A172 (cell line): ENCODE data around the gene ADARB2. TPM values are rescaled to one million over a fixed set of nuclear protein-coding genes. Genes with fewer than 3 reads are reported as not detected.

Source experiments
- DNase-seq: peaks from one replicate; pipeline ENCODE4 v3.0.0-alpha.2; 2015; ENCODE audit warnings: low spot score
- total RNA-seq: library from RNA; depleted of rRNA; stranded (reverse); fragments of >200 nt; shearing (Covaris generic); gene quantifications from 2 replicates; pipeline ENCODE4 v1.2.3, GENCODE V29; 2014

The ADARB2 gene
- total RNA-seq, 1 experiment from 2014 or later: 1.2 TPM

DNA sequence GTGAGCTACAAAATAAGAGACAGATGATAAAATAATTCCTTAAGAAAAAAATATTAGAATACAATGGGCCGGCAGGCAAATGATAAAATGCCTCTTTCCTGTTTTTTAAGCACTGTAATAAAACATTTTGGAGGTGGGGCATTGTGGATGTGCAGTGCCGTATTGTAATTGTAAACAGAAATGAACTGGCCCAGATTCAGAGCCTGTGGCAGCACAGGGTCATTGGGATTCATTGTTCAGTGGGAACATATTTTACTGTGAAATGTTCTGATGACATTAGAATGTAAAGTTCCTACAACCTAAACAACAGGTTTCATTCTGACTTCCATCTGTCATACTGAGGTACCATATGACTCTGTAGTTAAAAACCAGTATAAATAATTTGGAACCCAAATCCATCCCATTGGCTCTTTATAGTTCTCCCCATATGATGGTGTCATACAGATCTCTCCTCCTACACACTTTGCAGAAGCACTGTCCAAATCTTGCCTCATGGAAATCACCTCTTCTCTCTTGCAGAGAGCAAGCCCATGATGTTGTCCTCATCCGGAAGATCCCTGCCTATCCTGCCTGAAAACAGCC is 416.5 kb downstream of the ADARB2 start:
- no peak for DNase-seq

DNA sequence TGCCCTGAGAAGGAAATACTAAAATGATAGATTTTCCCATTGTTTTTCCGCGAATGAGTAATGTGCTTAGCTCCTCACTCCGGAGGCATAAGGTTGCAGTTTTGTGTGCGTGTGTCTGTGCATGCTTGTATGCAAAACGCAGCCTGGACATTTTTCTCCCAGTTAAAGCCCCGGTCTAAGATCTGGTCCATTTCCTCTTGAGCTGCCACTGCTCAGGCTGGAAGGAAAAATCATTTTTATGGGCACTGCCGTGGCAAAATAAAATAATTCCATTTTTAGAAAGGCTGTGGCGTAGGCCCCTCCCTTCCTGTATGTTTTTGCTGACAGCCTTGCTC is 420.5 kb downstream of the ADARB2 start:
- DNase-seq: no peak

DNA sequence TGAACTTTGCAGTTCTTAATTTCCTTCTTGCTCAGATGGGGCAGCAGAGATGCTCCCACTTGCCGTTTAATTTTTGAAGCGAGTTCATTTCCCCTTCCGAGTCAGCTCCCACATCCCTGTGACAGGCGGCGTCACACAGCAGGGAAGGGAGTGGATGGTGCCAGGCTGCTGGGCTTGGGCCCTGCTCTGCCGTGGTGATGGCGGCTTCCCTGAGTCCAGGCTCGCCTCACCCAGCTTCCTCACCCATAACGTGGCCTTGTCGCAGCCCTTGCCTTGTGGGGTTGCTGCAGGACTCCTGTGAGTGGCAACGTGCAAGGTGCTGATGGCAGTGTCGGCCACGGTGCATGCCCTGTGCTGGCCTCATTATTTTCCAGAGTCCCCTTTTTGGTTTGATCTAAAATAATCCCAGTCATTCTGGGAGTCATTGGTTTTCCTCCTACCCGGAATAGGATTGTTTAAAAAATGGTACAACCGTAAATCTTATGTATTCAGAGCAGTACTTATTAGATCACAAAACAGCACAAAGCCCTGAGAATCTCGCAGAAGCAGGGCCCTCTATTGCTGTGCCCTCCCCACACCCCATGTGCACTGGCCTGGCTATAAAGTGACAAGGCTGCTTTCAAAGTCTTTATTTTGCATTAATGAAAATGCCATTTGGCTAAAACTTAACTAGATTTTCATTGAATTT is 421.1 kb downstream of the ADARB2 start:
- DNase-seq: no peak

DNA sequence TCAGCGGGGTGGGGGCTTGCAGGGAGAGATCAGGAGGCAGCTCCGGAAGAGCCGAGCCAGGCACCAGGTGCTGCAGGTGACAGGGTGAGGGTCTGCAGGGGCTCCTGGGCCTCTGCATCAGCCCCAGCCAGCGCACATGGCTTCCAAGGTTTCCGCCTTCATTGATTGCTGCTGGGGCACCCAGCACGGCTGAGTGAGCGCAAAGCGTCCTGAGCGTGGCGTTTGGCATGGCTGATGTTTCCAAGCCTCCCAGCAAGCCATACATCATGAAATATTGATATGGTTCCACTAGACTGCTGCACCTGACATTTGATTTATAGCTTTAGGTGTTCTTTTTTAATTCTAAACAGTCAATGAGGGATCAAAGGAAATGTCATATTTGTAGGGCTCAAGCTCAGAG is 422.1 kb downstream of the ADARB2 start:
- DNase-seq: no peak

DNA sequence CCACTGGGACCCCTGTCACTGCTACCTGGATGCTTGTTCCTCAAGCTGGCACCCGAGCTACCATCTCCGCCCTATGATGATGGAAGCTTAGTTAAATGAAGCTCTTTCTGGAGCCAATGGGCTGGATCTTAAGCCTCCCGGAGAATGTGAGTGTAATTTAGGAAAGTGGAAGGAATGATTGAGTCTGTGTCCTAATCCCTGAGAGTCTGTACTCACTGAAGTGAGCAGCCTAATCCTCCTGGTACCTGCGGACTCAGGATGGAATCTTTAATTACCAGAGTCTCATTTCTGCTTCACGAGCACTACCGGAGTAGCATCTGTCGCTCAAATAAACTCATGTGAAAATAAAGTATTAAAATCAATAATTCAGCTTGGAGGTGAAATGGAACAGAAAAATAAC is 425.6 kb downstream of the ADARB2 start:
- no peak for DNase-seq

DNA sequence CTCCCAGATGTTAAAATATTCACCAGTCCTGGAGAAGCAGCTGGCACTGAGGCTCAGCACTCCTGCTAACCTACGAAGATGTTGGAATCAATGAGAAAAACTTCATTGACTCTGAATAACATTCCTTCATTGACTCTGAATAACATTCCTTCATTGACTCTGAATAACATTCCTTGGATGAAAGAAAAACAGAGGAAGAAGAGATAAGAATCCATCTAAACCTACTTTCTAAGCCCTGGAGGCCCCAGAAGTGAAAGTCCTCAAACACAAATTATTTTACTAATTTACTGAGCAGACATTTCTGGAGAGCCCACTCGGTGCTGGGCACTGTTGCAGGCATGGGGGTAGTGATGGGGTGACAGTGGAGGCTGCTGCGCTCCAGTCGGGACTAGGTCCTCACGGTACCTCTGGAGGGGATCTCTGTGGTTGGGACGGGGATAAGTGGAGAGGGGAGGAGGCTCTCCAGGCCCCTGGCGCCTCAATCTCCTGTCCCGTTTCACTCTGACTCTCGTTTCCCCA is 427.0 kb downstream of the ADARB2 start:
- no peak for DNase-seq

DNA sequence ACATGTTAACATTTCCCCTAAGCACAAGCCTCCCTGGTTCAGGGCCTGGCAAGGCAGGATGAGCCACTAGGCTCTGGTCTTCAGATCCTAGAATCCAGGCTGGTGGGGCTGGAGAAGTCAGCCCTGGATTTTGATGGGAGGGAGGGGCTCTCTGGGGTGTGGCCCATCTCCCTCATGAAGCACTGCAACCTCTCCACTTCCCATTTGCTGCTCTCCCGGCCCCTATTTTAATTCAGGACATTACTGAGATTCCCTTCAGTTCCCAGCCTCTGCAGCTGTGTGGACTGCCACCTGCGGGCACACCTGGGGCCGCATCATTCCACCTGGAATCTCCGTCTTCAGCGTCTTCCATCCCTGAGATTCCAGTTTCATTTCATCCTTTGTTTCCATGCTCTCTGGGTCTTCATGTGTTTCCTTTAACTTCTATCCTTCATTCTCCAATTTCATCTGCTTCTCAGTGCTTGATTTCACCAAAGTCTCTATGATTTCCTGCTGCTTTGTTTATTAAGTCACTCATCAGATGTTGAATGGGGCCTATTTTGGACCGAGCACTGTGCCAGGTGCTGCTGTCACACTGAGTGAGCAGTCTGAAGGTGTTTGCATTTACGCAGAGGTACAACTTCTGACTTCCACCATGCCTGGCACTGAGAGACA is 427.6 kb downstream of the ADARB2 start:
- no peak for DNase-seq

DNA sequence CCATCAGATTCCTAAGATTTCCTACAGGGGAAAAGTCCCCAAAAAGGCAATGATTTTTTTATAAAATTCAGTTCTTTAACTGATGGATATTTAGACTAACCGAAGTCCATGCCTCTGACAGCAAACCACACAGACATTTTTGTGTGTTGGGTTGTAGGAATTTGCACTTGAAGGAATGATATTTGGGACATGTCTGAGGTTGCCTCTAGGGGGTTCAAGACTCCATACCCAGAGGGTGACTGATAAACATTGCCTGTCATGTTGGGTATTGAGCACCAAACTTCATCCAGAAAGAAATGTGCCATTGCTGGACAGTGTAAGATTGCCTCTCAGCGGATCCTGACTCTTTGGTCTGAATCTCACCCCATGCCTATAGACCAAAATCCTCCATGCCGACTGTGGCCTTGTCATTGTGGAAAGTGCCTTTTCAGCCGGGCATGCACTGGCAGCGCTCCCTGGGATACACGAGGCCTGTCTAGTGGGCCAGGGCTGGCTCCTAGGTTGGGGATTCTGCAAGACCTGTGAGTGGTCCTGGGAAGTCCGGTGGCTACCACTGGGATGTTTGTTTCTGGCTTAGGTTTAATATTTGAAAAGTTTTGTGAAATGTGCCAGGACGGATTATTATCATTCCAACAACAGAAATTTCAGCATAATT is 428.2 kb downstream of the ADARB2 start:
- DNase-seq: no peak

DNA sequence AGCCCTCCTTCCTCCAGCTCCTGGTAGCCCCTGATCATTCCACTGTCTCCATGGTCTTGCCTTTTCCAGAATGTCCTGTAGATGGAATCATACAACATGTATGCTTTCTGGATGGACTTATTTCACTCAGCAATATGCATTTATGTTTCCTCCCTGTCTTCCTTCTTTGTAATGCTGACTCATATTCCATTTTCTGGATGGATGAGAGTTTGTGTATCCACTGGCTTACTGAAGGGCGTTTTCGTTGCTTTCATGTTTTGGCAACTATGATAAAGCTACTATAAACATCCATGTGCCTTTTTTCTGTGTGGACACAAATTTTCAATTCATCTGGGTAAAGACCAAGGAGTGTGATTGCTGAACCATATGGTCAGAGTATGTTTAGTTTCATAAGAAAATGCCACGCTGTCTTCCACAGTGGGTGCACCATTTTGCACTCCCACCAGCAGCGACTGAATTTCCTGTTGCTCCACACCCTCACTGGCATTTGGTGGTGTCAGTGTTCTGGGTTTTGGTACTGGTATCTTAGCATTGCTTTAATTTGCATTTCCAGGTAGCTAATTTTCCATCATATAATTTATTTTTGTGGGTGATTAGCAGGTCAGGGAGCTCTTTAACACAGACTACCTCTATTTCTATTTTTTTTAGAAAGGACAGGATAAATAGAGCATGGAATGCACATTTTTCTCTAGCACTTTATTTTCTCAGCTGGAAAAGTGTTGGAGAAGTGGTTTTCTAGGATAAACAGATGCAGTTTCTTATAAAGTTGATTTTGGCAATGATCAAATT is 429.0 kb downstream of the ADARB2 start:
- no peak for DNase-seq

DNA sequence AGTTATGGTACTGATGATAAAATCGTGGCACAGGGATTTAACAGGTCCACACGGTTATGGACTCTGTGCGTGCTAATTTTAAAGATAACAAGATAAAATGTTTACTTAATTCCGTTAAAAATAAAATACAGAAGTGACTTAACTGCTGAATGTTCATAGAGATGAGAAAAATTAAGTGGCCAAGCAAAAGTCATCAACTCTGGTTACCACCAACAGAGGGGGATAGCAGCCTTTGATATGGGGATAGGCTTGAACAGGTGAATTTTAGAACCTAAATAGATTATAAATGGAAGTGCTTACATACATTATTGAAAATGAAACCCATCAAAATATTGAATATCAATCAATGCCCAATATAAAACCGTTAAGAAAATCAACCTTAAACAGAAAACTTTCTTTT is 436.2 kb downstream of the ADARB2 start:
- no peak for DNase-seq

DNA sequence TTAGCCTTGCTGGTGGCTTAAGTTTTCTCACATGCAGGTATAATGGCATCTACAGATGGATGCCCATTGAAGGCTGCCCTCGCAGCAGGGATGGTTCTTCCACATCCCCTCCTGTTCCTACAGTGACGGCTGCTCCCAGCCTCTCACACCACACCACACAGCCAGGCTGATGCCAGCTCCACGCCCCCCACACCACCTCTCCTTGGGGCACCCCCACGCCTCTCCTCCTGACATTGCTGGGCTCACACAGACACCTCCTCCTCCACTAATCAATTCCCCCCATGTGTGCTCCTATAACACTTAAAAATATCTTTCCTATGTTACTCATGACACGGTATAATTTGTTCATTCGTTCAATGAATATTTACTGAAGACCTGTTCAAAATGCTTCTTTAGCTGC is 437.1 kb downstream of the ADARB2 start:
- DNase-seq: no peak

DNA sequence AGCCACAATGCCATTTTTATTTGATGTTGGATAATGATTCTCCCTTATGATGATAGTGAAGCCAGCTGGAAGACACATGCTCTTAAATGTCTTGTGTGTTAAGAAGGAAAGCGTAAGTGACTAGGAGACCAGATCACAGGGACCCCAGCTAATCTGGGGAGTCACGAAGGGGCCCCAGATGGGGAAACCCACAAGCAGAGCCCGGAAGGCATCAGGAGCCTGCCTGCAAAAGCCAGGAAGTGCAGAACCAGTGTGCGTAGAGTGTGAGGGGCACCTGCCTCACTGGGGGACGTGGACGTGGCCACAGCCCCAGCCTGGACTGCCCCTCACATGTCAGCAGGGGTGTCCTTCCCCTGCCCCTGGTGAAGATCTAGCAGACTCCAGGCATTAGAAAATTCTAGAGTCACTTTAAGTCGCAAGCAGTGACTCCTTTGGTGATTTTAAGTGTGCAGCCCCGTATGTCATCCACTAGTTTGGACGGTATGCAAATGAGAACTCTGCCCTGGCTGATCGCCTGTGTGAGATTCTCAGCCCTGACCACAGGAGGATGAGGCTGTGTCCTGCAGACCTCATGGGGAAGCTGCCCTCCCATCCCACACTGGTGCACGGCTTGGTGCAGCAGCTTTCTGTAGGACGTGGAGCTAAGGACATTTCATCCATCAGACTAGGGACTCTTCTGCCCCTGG is 438.1 kb downstream of the ADARB2 start:
- DNase-seq: no peak

DNA sequence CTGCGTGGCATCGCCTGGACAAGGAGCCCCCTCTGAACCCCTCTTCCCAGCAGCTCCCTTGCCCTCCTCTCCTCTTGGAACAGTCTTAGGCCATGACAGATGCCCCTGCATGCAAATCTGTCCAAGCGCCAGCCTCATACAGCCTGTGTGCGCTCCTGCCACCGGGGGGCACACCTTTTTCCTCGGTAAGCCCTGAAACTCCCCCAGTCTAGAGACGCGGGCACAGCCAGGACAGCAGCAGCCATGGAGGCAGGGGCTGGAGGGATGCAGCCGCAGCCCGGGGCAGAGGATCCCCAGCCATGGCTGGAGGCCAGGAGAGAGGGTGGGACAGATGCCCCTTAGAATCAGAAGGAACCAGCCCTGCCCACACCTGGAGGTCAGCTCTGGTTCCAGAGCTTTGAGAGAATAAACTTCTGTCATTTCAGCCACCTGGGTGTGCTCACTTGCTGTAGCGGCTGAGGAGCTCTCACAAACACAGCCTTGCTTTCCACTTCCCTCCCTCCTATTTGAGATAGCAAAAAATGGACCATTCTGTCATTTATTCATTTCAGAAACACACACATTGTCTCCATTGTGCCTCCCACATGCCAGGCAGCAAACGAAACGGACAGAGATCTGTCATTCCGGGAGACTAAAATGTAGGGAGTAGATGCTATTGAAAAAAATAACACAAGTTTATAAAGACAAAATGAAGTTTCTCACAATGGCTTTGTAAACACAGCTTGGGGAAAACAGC is 439.6 kb downstream of the ADARB2 start:
- DNase-seq: no peak

DNA sequence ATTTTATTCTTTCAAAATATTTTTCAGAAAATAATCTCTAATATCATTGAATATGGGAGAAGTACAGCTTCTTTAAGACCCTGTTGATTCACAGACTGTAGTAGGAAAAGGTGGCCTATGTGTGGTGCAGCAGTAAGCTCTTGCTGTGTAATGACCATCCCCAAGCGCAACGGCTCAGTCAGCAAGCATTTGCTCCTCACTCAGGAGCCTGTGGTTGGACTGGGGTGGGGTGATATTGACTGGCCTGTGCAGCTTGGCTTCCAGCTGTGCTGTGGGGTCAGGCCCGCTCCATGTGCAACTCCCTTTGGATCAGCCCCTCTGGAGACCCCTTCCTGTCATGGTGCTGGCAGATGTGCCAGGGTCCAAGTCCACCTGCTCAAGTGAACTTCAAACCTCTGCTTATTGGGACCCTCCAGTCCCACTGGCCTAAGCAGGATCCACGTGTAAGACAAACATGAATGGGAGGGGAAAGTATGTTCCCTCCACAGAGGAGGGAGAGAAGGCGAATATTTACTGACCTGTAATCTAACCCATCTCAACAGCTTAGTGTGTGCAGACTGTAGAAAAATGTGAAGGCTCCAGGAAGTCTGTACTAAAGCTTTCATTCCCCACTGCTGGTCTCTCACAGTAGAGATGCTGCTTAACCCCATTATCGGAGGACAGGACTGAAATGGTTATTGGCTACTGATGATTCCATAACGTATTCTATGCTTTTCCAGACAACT is 441.4 kb downstream of the ADARB2 start:
- no peak for DNase-seq

DNA sequence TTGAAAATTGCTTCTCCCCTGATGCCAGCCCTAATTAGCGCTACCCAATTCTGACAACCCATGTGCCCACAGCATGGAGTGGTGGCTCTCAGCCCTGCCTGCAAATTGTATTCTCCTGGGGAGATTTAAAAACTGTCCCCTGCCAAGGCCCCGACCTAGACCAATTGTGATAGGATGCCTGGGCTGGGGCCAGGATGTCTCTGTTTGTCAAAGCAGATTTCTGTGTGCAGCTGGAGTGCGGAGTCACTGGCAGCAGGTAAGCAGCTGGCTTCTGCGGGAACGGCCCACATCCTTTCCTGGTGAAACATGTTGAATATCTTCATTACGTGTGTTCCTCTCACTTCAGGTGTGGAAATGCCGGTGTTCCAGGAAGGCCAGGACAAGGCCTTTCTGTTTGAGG is 442.6 kb downstream of the ADARB2 start:
- no peak for DNase-seq

DNA sequence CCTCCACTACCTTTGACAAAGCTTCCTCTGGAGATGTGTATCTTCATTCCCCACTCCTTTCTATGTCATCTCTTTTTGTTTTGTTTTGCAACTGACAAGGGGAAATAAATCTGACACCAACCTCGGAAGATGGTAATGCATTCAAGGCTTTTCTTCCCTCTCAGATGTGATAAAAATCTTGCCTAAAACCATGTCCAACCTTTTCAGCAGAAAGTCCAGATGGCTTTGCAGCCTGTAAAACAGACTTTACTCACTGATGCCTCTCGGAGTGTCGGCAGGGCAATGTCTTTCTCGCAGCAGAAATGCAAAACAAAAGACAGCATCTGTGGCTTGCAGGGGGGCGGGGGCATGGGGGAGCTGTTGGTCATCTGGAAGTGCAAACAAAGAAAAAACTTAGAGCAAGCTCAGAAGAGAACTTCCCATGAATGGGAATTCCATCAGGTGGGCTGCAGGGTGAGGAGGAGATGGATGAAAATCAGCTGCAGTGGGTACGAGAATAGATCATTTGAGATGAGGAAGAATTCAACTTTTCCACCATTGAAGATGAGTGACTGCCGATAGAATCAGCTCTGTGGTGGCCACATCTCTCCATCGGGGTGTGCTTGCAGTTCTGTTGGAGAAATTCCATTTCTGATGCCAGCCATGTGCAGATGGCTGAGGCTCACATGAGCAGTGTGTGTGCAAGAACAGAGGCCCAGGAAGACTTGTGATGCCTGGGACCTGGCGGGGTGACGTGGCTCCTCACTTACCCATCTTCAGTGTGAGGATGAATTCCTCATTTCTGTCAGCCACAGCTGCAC is 443.5 kb downstream of the ADARB2 start:
- DNase-seq: no peak

DNA sequence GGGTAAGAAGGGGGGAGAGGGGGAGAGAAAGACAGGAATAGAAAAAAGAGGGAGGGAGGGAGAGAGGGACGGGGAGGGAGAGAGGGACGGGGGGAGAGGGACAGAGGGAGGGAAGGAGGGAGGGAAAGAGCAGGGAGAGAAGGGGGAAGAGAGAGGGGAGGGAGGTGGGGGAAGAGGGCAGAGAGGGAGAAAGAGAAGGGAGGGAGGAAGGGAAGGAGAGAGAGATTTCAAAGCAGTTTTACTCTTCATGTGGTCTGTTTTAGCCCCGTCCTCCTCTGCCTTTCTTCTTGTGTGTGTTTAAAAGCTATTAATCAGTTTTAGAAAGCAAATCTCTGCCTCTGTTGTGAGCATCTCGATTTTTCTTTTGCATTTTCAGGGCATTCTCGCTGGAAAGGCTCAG is 444.2 kb downstream of the ADARB2 start:
- no peak for DNase-seq

DNA sequence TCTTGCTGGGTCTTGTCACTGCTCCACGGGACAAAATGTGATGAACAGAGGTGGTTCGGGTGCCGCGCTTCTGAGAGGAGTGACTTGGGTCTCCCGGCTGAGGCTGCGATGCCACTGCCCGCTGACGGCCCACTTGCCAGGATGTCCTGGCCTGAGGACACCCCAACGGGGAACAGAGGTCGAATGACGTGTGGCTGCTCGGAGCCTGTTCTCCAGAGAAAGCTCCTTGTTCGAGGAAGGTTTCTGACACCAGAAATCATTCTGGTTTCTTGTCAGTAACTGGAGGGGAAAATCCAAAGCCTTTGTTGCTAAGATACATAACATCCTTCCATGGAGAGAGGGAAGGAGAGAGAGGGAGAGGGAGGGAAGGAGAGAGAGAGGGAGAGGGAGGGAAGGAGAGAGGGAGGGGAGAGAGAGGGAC is 444.7 kb downstream of the ADARB2 start:
- DNase-seq: no peak
